ENCODE results near the gene ZNF527. TPM values are rescaled to one million over a fixed set of nuclear protein-coding genes. Genes with fewer than 3 reads are reported as not detected.

The ZNF527 gene
- total RNA-seq, 4 donors from 2014 or later, result 5.6 to 25.0 (median 9.6) TPM

DNA sequence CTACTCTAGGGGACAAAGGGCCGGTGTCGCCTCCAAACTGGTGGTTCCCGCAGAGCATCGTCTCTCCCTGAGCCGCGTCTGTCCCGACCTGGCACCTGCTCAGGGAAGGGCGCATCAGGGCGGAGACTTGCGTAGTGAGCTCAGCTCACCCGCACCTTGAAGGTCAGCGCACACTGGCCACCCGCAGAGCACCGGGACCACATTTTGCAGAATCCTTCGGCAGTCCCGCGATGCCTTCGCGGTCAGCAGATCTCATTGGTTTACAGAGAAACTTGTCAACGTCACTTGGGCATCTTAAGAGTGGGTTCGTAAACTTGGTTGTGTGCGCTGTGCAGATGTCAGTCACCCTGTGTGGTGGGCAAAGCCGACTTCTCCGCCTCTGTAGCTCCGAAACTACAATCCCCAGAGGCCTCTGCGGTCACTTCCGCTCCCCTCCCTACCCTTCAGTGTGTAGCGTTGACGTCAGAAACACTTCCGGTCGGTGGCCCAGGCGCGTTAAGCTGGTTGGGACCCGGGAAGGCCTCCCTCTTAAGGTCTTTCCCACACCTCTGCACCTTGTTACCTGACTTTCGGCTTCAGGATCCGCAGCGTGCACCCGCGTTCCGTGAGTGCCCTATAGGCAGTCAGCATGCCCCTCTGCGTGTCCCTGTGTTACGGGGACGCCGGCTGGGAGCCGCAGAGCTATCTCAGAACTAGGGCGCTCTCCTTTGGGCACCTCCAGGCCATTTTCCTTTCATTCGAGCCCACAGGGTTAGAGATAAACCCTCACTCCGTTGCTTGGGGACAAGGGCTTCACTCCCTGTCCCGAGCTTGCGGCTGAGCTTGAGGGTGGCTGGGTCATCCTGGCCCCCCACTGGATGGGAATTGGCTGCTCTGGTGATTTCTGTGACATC, 36.5 kb upstream of the ZNF527 start:
- no peaks in the 10 kb centered on the region for H3K27me3 ChIP-seq
- TF ChIP-seq, protein P1, sequence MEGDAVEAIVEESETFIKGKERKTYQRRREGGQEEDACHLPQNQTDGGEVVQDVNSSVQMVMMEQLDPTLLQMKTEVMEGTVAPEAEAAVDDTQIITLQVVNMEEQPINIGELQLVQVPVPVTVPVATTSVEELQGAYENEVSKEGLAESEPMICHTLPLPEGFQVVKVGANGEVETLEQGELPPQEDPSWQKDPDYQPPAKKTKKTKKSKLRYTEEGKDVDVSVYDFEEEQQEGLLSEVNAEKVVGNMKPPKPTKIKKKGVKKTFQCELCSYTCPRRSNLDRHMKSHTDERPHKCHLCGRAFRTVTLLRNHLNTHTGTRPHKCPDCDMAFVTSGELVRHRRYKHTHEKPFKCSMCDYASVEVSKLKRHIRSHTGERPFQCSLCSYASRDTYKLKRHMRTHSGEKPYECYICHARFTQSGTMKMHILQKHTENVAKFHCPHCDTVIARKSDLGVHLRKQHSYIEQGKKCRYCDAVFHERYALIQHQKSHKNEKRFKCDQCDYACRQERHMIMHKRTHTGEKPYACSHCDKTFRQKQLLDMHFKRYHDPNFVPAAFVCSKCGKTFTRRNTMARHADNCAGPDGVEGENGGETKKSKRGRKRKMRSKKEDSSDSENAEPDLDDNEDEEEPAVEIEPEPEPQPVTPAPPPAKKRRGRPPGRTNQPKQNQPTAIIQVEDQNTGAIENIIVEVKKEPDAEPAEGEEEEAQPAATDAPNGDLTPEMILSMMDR (IDR thresholded peaks at IDR 0.05), result no peak
- TF ChIP-seq POLR2A (IDR thresholded peaks at IDR 0.05), result peak in 1 of 2 donors; percentile 44
- H3K9me3 ChIP-seq, result no peaks in the 10 kb centered on the region
- H3K27ac ChIP-seq, result peak overlapping the region; percentile 74 to 76
- H3K4me3 ChIP-seq, result peak overlapping the region; percentile 62 to 78
- peak; percentile 88 to 95 for DNase-seq
- H3K36me3 ChIP-seq, result no peaks in the 10 kb centered on the region
- intact Hi-C loops (cut with DNase I; ENCODE audit: low total_unique reads), result no loop called here
- peaks cover 0 to 4% of the 10 kb centered on the region in 2 donors for H3K4me1 ChIP-seq

DNA sequence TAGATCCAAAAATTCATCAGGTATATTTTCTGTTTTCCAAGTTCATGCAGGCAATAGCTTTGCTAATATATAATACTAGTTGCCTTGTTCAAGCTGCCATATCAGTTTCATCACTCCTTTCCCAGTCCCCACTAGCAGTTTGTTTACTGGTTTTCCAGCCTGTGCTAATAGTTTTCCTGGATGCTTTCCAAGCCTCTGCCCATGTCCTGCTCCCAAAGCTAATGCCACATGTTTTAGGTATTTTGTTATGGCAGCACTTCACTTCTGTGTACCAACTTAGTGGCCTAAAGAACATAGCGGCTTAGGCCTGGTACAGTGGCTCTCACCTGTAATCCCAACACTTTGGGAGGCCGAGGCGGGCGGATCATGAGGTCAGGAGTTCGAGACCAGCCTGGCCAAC, 28.1 kb upstream of the ZNF527 start:
- TF ChIP-seq, protein P1 (IDR thresholded peaks at IDR 0.05), result no peak
- no peak for TF ChIP-seq POLR2A (IDR thresholded peaks at IDR 0.05)
- no peaks in the 10 kb centered on the region for H3K4me1 ChIP-seq
- no peaks in the 10 kb centered on the region for H3K27me3 ChIP-seq
- no peaks in the 10 kb centered on the region for H3K36me3 ChIP-seq
- no peak overlapping the region for H3K4me3 ChIP-seq
- no peaks in the 10 kb centered on the region for H3K9me3 ChIP-seq
- H3K27ac ChIP-seq, result no peak overlapping the region
- intact Hi-C loops (cut with DNase I; ENCODE audit: low total_unique reads), result no loop called here
- no peak for DNase-seq

DNA sequence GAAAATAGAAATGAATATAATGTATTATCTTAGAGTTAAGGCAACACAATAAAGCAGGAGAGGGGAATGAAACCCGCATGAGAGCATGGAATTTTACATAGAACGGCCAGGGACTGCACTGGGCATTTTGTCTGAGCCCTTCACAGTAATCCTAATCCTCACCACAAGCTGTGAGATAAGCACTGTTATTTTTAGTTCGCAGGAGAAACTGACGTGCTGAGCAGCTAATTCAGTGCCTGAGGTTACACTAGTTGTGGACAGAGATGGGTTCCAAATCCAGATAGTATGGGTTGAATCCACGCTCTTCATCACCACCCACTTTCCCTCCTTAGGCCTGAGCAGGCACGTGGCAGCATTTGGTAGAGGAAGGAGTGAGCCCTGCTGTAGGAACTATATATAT, 24.8 kb upstream of the ZNF527 start:
- no peak overlapping the region for H3K4me3 ChIP-seq
- no peak overlapping the region for H3K27ac ChIP-seq
- TF ChIP-seq, protein P1 (IDR thresholded peaks at IDR 0.05), result no peak
- TF ChIP-seq POLR2A (IDR thresholded peaks at IDR 0.05), result no peak
- intact Hi-C loops (cut with DNase I; ENCODE audit: low total_unique reads), result no loop called here
- H3K27me3 ChIP-seq, result no peaks in the 10 kb centered on the region
- H3K9me3 ChIP-seq, result no peaks in the 10 kb centered on the region
- H3K36me3 ChIP-seq, result no peaks in the 10 kb centered on the region
- no peaks in the 10 kb centered on the region for H3K4me1 ChIP-seq
- DNase-seq, result no peak

DNA sequence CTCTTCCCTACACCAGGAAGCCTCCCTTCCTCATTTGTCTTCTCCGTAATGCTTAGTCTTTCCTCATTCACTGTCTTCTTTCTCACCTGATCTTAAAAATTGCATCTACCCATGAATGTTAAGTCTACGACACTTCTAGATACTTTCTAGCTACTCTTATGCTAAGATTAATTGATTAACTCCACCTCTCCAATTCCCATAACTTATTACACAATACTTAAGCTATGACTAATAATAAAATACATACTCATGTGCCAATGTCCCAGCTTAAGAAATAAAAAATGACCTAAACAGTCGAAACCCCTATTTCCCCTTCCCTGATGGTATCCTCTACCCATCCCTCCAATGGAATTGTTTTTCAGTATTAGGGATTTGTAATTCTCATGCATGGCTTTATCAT, 22.8 kb upstream of the ZNF527 start:
- Histone ChIP-seq H3K36me3 (no peaks in the 10 kb centered on the region), H3K4me3 (no peak overlapping the region), H3K9me3 (no peaks in the 10 kb centered on the region), H3K4me1 (no peaks in the 10 kb centered on the region), H3K27me3 (no peaks in the 10 kb centered on the region), H3K27ac (no peak overlapping the region)
- TF ChIP-seq POLR2A (IDR thresholded peaks at IDR 0.05), result no peak
- TF ChIP-seq, protein P1 (IDR thresholded peaks at IDR 0.05), result no peak
- DNase-seq, result no peak
- intact Hi-C loops (cut with DNase I; ENCODE audit: low total_unique reads), result no loop called here

DNA sequence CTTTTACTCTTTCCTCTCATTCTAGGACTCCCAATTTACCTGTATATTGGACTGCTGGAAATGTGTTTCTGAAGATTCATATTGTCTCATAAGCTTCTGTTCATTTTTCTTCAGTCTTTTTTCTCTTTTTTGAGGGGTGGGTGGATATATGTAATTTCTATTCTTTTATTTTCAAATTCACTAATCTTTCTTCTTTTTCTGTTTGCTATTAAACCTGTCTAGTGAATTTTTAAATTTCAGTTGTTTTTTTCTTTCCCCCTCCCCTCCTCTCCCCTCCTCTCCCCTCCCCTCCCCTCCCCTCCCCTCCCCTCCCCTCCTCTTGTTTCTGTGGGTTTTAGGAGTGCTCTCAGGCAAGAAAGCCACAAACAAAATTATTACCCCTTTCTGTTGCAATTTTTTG, 16.9 kb upstream of the ZNF527 start:
- intact Hi-C loops (cut with DNase I; ENCODE audit: low total_unique reads), result no loop called here
- H3K27ac ChIP-seq, result no peak overlapping the region
- TF ChIP-seq, protein P1 (IDR thresholded peaks at IDR 0.05), result no peak
- no peak for TF ChIP-seq POLR2A (IDR thresholded peaks at IDR 0.05)
- no peak for DNase-seq
- no peaks in the 10 kb centered on the region for H3K36me3 ChIP-seq
- H3K4me3 ChIP-seq, result no peak overlapping the region
- H3K27me3 ChIP-seq, result no peaks in the 10 kb centered on the region
- H3K9me3 ChIP-seq, result no peaks in the 10 kb centered on the region
- no peaks in the 10 kb centered on the region for H3K4me1 ChIP-seq

Data from uterus (tissue), 4 donors.